SW480 (cell line): ENCODE measurements around the gene ACTRT2.
A peak's percentile ranks its signal among the peaks of the same experiment; 100 is the strongest.

Experiments used
- DNase-seq: peaks from one replicate; pipeline ENCODE4 v3.0.0-alpha.2; 2016; ENCODE audit warnings: low spot score

The ACTRT2 gene

DNA sequence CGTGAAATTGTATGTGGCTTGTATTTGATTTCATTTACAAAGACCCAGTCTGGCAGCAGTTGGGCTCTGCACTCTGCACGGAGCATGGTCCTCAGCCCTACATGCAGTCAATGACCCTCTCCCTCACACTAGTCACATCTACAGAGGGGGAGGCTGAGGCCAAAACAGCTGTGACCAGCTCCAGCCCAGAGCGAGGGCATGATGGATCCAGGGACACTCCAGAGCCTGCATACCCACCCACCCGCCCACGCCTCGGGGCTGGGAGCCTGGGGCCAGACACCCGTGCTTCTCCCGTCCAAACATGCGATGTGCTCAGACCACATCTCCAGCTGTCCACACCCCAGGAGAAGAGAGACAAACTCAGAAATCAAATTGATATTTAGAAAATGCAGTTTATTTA is 33.8 kb downstream of the ACTRT2 start:
- DNase-seq, result no peak

- DNase-seq, result no peak
Observed at GRCh38 chr1:3056641-3057040, 35.4 kb downstream of the ACTRT2 start.

DNA sequence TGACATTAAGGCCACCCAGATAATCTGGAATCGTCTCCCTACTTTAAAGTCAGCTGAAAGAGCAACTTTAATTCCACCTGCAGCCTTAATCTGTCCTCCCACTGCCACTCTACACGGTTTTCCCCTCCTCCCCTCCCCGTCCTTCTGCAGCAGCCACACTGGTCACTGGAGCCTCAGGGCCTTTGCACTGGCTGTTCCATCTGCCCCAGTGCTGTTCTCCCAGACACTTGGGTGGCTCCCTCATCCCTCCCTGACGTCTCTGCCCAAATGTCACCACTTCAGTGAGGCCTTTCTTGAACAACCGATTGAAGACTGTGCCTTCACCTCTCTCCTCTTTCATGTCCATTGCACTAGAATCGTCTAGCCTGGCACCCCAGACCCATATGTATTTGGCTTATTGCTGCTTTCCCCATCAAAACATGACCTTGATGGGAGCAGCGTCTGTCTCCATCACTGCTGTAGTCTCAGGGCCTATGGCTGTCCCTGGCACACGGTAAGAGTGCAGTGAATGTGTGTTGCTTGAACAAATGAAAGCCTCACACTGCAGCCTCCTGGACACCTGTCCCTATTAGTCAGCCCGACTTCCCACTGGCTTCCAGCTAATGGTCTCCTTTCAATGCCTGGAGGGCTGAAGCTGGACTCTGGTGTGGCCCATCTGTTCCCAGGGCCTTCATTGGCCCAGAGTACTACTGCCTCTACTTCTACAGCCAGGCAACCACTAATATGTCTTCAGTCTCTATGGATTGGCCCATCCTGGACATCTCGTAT is 37.2 kb downstream of the ACTRT2 start:
- no peak for DNase-seq

- DNase-seq, result no peak
Observed at GRCh38 chr1:3060127-3060526, 38.9 kb downstream of the ACTRT2 start.

DNA sequence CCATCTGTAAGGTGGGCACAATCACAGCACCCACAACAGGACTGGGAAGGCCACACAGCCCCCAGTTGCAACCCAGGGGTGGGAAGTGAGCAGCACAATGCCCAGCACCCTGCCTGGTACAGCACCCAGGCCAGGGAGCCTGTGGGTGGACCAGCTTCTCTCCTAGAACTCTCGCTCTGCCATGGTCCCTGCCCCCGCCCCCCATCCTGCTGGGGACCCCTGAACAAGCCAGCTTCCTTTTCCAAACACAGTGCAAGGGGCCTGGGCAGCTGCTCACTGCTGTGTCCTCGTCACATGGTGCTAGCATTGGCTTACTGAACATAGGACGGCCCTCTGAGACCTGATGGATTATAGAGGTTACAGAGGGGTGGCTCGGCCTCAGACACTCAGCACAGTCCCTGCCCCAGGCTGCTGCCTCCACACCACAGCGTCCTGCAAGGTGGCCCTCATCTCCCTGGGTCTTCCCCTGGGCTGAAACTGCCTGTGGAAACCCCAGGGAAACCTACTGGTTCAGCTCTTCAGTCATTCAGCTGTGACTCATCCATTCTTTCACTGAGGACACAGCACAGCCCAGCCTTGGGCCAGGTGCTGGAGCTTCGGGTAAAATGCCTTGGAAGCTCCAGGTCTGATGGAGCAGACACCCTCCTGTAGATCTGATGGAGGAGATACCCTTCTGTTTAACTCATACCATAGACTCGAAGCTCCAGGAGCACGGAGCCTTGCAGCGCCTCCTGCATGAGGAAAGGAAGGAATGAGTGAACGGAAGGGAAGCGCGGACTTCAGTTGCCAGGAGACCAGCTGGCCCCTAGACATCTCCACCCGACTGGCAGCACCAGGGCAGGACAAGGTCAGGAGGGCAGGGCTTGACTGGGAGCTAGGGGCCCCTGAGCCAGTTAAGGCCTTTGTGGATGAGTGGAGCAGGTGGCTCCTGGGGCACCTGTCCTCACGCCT is 39.6 kb downstream of the ACTRT2 start:
- peak; percentile 48 for DNase-seq

GRCh38 chr1:3061566-3061965 is 40.3 kb downstream of the ACTRT2 start:
- no peak for DNase-seq

GRCh38 chr1:3061981-3062615 is 40.8 kb downstream of the ACTRT2 start:
- DNase-seq, result no peak

- DNase-seq, result no peak
Observed at GRCh38 chr1:3062616-3063378, 41.5 kb downstream of the ACTRT2 start.

DNA sequence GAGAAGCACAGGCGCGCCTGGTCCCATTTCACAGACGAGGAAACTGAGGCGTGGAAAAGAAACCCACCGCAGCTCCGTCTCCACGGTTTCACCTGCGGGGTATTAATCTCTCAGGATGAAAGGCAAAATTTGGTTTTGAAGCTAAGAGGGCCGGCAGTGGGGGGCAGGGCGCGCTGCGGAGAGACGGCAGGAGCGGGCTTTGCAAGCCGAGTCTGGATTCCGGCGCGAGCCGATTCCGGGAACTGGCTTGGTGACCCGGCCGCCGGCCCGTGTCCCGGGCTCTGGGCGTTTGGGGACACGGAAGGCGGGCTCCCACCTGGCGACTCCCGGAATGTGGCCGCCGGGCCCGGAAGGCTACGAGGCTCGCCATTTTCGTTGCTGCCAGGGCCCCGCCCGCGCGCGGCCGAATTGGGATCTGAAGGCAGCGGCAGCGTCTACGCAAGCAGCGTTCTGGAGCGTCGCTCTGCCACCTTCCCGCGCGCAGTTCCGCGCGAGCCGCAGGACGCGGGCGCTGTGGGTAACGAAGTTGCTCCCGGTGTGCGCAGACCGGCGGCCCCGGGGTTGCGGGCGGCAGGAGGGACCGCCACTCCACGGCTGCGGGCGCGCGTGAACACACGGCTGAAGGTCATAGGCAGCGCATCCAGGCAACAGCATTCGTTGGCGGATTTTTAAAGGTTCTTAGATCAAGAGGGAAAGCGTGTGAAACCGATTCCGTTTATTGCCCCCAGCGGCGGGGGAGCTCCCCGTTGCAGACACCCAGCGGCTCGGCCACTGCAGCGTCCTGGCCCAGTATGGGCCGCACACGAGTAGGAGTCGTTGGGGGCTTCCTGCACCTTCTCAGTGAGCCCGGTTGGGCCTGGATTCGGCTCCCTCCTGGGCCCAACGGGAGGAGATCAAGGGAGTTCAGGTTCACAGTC is 42.4 kb downstream of the ACTRT2 start:
- DNase-seq, result no peak

DNA sequence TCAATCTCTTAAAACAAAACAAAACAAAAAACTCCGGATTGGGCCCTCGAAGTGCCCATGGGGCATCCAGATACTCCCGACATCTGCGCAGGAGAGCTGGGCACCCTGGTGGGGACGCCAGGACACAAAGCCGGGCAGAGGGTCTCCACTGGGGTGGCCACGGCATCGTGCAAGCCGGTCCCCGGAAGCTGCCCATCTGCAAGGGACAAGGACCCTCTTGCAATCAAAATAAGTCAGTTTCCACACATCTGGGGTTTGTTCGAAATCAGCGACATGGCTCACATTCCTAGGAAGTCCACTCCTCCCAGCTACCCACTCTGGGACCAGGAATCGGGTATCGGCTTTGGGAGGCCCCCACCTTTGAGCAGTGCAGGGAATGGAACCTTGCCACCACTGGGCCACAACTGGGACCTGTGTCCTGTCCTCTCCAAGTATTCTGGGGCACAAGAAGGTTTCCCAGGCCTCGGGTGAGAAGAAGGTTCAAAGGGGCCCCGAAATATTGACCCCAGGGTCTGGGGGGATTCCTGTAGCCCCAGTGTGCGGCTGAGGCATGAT is 43.1 kb downstream of the ACTRT2 start:
- DNase-seq, result no peak

DNA sequence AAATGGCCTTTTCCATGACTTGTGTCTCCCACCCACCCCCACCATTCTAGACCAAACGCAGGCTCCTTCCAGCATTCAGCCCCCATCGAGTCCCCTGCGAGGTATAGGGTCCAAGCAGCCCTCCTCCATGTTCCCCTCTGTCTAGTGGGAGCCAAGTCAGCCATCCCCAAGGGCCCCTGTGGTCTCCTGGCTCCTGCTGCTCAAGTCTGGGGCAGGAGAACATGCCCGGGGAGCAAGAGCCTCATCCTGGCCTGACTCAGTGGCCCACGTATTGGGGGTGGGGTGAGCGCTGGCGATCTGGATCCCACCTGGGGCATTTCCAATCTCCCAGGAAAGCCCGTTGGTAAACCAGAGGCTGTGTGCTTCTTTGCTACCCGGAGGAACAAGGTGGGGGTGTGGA is 43.6 kb downstream of the ACTRT2 start:
- DNase-seq, result no peak

DNA sequence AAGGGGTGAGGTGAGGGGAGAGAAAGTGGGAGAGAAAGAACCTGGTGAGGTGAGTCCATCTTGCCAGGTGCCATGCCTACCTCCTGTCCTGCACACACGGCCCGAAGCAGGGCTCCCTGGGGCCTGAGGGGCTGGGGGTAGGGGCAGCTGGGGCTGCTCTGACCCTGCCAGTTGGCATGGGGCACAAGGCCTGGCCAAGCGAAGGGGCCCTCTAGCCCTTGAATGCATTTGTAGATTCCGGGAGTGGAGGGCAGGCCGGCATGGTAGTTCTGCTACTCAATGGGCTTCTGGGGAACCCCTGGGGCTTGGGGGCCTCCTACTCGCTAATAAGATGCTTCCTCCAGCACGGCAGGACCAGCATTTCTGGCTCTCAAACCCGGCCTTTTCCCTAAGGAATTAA is 44.1 kb downstream of the ACTRT2 start:
- DNase-seq, result no peak

GRCh38 chr1:3065797-3066196 is 44.5 kb downstream of the ACTRT2 start:
- no peak for DNase-seq

GRCh38 chr1:3066250-3066711 is 45.0 kb downstream of the ACTRT2 start:
- no peak for DNase-seq

DNA sequence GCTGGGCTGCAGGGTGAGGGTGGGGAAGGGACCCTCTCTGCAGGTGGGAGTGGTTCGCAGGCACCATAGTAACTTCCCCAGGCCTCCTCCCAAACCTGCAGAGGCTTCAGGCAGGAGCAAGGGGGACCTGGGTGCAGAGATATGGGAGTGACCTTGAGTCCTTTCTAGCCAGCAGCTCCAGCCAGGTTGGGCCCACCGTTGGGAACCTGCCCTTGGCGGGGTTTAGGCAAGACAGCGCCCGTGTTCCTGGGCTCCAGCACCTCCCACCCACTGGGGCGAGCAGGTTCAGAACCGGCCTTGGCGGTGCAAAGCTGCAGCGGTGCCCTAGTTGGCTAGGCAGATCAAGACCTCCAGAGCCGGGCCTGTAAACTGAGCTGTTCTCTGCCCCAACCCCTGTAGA is 45.6 kb downstream of the ACTRT2 start:
- DNase-seq, result no peak

- no peak for DNase-seq
Observed at GRCh38 chr1:3067301-3067670, 46.0 kb downstream of the ACTRT2 start.

DNA sequence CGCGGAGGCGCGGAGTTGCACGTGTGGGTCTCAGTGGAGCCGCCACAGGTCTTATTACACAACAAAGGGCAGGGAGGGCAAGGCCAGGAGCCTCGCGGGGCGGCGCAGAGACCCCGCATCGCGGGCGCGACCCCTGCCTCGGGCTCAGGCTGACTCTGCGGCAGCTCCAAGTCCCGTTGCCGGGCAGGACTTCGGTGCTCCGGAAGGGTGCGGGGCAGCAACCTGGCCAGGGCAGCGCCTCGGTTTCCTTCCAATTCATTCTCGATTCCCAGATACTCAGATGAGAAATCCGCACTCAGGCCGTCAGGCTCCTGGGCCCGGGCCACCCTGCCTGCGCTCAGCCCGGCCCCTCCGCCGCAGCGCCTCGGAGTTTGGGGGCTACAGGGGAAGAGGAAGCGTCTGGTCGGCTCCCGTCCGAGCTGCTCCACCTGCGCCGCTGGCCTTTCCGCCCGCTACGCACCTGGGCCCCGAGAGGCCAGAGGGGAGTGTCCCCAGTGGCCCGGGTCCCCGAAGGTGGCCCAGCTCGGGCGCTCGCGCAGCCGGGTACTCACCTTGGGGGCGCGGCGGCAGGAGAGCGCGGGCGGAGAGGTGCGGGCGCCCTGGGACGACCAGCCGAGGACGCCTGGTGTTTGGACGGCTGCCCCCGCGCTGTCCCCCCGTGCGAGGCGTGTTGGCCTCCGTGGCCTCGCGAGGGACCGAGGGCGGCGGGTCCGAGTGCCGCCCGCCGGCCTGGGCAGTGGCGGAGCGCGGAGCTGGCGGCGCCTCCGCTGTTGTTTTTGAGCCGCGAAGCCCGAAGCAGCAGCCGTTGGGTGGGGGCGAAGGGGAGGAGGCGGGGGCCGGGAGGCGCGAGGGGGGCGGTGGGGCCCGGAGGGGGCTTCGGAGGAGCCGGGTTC is 46.6 kb downstream of the ACTRT2 start:
- DNase-seq, result no peak

GRCh38 chr1:3068564-3069431 is 47.5 kb downstream of the ACTRT2 start, which contains the start of gene PRDM16:
PRDM16 (plus strand) TSS chr1:3069203; CDS start chr1:3069260, 57 bp downstream.
- peak; percentile 69 for DNase-seq
